PC-9 (cell line): ENCODE measurements around the gene ERC1. TPM values are rescaled to one million over a fixed set of nuclear protein-coding genes. Genes with fewer than 3 reads are reported as not detected.

ENCODE experiments used
- BruUV-seq: library from RNA; stranded (reverse); fragments of 400-500 nt; replicated peaks from 2 replicates; lab custom pipeline; 2021; lab: Mats Ljungman, UMichigan
- CTCF ChIA-PET: fragments of 300-600 bp; sonication (Branson Sonifier 250); formaldehyde crosslinking; loops from one replicate; lab custom pipeline; 2022; ENCODE audit warnings: antibody characterized with exemption; lab: Charles Lee
- POLR2A ChIA-PET: fragments of 300-600 bp; sonication (Branson Sonifier 250); formaldehyde crosslinking; loops from one replicate; lab custom pipeline; 2022; ENCODE audit warnings: antibody characterized with exemption; ENCODE audit not compliant: unreplicated experiment; lab: Charles Lee
- DNase-seq, 2 experiments: peaks; one replicate each; pipeline versions ENCODE4 v3.0.0 to v3.0.0-alpha.2; 2015 to 2022; ENCODE audit warnings: mixed read lengths in 1 of 2
- H2AFZ ChIP-seq: fragments of 200-600 bp; sonication (generic); 2 replicates; pipeline ENCODE4 v1.8.1; 2017; ENCODE audit warnings: antibody characterized with exemption
- H3F3A ChIP-seq: fragments of 200-600 bp; sonication (generic); 2 replicates; pipeline ENCODE4 v1.8.1; 2017; ENCODE audit warnings: antibody characterized with exemption, mild to moderate bottlenecking, low read depth; ENCODE audit not compliant: insufficient read depth
- H3K27ac ChIP-seq: fragments of 200-600 bp; sonication (generic); 2 replicates; pipeline ENCODE4 v1.6.1; 2016; ENCODE audit warnings: mixed run types
- H3K27me3 ChIP-seq: fragments of 200-600 bp; sonication (generic); 2 replicates; pipeline ENCODE4 v1.6.1; 2016; ENCODE audit warnings: low read depth, mixed run types; ENCODE audit not compliant: insufficient read depth
- H3K36me3 ChIP-seq: fragments of 200-600 bp; sonication (generic); 2 replicates; pipeline ENCODE4 v1.6.1; 2016; ENCODE audit warnings: low read depth, mixed run types
- H3K4me1 ChIP-seq: fragments of 200-600 bp; sonication (generic); replicated peaks from 2 replicates; pipeline ENCODE4 v1.6.1; 2016; ENCODE audit warnings: mixed run types; ENCODE audit not compliant: insufficient read depth
- H3K4me2 ChIP-seq: fragments of 200-600 bp; sonication (generic); 2 replicates; pipeline ENCODE4 v1.6.1; 2017; ENCODE audit warnings: mixed run types
- H3K4me3 ChIP-seq: fragments of 200-600 bp; sonication (generic); 2 replicates; pipeline ENCODE4 v1.6.1; 2016; ENCODE audit warnings: mixed run types
- H3K79me2 ChIP-seq: fragments of 200-600 bp; sonication (generic); 2 replicates; pipeline ENCODE4 v1.6.1; 2017; ENCODE audit warnings: low read depth, mixed run types
- H3K9me2 ChIP-seq: fragments of 200-600 bp; sonication (generic); 2 replicates; pipeline ENCODE4 v1.8.1; 2017; ENCODE audit warnings: mild to moderate bottlenecking; ENCODE audit not compliant: insufficient read depth
- H3K9me3 ChIP-seq: fragments of 200-600 bp; sonication (generic); 2 replicates; pipeline ENCODE4 v1.8.1; 2016; ENCODE audit warnings: low read depth; ENCODE audit not compliant: insufficient read depth
- H4K20me1 ChIP-seq: fragments of 200-600 bp; sonication (generic); 2 replicates; pipeline ENCODE4 v1.8.1; 2017; ENCODE audit not compliant: insufficient read depth
- EZH2 ChIP-seq: fragments of 200-600 bp; sonication (generic); IDR thresholded peaks from 2 replicates; pipeline ENCODE4 v1.8.0; 2017; ENCODE audit warnings: antibody characterized with exemption, low read depth
- intact Hi-C: fragments of 100-400 bp; cut with micrococcal nuclease; formaldehyde crosslinking; loops from one replicate; pipeline ENCODE4 v1.10.0; 2022; ENCODE audit not compliant: unreplicated experiment
- total RNA-seq: library from RNA; stranded (reverse); gene quantifications from 2 replicates; pipeline ENCODE4 v1.2.3, GENCODE V29; 2021
- TF ChIP-seq, protein P1 (sequence below): fragments of 200-600 bp; sonication (generic); conservative IDR thresholded peaks from 2 replicates; pipeline ENCODE4 v1.6.1; 2017; ENCODE audit warnings: mixed run types, antibody characterized with exemption, mild to moderate bottlenecking, moderate library complexity

Gene ERC1
- total RNA-seq, 1 experiment from 2014 or later = 52.0 TPM

DNA sequence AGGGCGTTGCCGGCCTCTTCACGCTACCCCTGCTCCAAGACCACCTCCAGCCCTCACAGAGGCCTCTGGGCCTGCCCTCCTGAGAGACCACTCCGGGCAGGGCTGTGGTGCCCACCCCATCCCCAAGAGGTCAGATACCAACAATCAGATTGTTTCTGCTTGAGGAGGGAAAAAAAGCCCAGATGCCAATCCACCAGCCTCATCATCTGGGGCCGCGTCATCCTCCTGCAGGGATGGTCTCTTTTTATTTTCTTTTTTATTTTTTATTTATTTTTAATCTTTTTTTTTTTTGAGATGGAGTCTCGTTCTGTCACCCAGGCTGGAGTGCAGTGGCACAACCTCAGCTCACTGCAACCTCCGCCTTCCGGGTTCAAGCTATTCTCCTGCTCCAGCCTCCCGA lies 510.0 kb downstream of the ERC1 start:
- BruUV-seq = no TSS peak
- Histone ChIP-seq H3K36me3 (no peaks in the 10 kb centered on the region), H3K9me2 (no peaks in the 10 kb centered on the region), H3F3A (no peaks in the 10 kb centered on the region), H2AFZ (no peak overlapping the region), H3K79me2 (no peaks in the 10 kb centered on the region), H4K20me1 (no peaks in the 10 kb centered on the region), H3K27me3 (no peaks in the 10 kb centered on the region), H3K4me2 (no peak overlapping the region), H3K9me3 (no peaks in the 10 kb centered on the region), H3K27ac (no peak overlapping the region), H3K4me1 (peaks cover 14% of the 10 kb centered on the region), H3K4me3 (no peak overlapping the region)
- ChIA-PET CTCF (no interaction called here), POLR2A (interaction anchor here (0.6 to 0.7 kb wide), 2 partner anchors 284 to 384 kb away, joined by 6 to 10 read pairs; no protein-coding TSS in a partner anchor)
- TF ChIP-seq EZH2 = no peak
- TF ChIP-seq, protein P1, sequence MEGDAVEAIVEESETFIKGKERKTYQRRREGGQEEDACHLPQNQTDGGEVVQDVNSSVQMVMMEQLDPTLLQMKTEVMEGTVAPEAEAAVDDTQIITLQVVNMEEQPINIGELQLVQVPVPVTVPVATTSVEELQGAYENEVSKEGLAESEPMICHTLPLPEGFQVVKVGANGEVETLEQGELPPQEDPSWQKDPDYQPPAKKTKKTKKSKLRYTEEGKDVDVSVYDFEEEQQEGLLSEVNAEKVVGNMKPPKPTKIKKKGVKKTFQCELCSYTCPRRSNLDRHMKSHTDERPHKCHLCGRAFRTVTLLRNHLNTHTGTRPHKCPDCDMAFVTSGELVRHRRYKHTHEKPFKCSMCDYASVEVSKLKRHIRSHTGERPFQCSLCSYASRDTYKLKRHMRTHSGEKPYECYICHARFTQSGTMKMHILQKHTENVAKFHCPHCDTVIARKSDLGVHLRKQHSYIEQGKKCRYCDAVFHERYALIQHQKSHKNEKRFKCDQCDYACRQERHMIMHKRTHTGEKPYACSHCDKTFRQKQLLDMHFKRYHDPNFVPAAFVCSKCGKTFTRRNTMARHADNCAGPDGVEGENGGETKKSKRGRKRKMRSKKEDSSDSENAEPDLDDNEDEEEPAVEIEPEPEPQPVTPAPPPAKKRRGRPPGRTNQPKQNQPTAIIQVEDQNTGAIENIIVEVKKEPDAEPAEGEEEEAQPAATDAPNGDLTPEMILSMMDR = no peak
- no peak for DNase-seq
- intact Hi-C loops = loop anchor here (2.0 to 5.0 kb wide), 2 partner anchors 81 to 382 kb away; no protein-coding TSS in a partner anchor

DNA sequence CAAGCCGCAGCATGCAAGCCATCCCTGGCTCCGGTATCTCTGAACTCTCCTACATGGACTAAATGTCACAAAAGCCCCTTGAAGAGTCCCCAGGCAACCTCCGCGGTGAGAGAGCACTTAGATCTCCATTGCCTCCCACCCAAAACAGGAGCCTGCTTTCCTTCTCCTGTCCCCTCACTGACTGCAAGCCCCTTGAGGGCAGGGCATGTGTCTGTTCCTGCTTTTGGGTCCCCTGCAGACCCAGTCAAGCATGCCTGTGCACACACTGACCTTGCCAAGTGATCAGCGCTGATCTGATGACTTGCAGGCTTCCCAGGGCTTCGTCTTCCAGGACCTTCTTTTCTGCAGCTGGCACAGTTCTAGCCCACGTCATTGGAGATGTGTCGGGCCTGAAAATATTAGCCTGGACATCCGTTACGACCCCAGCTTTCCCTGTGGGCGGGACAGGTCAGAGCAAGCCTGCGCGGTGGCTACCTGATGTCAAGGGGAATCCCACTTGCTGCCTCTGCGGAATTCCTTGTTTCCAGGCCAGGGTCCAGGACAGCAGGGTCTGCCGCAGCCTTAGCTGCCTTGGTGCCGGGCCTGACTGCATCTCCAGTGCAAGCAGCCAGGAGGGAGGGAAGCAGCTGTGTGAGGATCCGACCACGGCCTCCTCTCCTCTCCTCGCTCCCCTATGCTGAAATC lies 510.8 kb downstream of the ERC1 start:
- Histone ChIP-seq H2AFZ (no peak overlapping the region), H3K4me2 (no peak overlapping the region), H3F3A (no peaks in the 10 kb centered on the region), H3K9me2 (no peaks in the 10 kb centered on the region), H3K27ac (no peak overlapping the region), H3K36me3 (no peaks in the 10 kb centered on the region), H3K4me1 (peaks cover 14% of the 10 kb centered on the region), H3K9me3 (no peaks in the 10 kb centered on the region), H3K79me2 (no peaks in the 10 kb centered on the region), H3K4me3 (no peak overlapping the region), H4K20me1 (no peaks in the 10 kb centered on the region), H3K27me3 (no peaks in the 10 kb centered on the region)
- no peak for DNase-seq
- TF ChIP-seq, protein P1 = no peak
- TF ChIP-seq EZH2 = no peak
- intact Hi-C loops = loop anchor here (2.0 to 5.0 kb wide), 2 partner anchors 80 to 383 kb away; no protein-coding TSS in a partner anchor
- CTCF ChIA-PET = no interaction called here
- BruUV-seq = no TSS peak
- POLR2A ChIA-PET = interaction anchor here (0.6 to 0.7 kb wide), 2 partner anchors 285 to 384 kb away, joined by 6 to 10 read pairs; no protein-coding TSS in a partner anchor

DNA sequence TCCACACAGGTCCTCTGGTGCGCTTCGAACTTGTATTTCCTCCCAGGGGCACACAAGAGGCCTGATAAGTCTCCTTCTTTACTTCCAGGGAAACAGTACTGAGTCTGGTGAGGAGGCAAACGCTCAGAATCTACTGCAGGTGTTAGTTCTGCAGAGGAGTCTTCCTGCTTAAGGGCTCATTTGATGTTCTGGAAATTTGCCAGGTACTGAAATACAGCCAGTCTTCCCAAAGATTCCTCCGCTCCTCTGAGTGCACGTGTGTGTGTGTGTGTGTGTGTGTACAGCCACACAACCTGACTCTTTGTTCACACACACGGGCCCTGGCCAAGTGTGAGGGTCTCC lies 511.3 kb downstream of the ERC1 start:
- Histone ChIP-seq H3K79me2 (no peaks in the 10 kb centered on the region), H3K27ac (no peak overlapping the region), H3K27me3 (no peaks in the 10 kb centered on the region), H3K9me3 (no peaks in the 10 kb centered on the region), H2AFZ (no peak overlapping the region), H3F3A (no peaks in the 10 kb centered on the region), H3K4me1 (peaks cover 14% of the 10 kb centered on the region), H4K20me1 (no peaks in the 10 kb centered on the region), H3K4me3 (no peak overlapping the region), H3K36me3 (no peaks in the 10 kb centered on the region), H3K9me2 (no peaks in the 10 kb centered on the region), H3K4me2 (no peak overlapping the region)
- BruUV-seq = no TSS peak
- DNase-seq = no peak
- intact Hi-C loops = loop anchor here (5.0 kb wide), 1 partner anchor 80 kb away; no protein-coding TSS in a partner anchor
- POLR2A ChIA-PET = no interaction called here
- CTCF ChIA-PET = no interaction called here
- TF ChIP-seq EZH2 = no peak
- TF ChIP-seq, protein P1 = no peak
